Motor neuron (in vitro differentiated cells): ENCODE data around the gene LTBP1. TPM values are rescaled to one million over a fixed set of nuclear protein-coding genes. Genes with fewer than 3 reads are reported as not detected.

Source experiments
- ATAC-seq, 8 experiments: fragments of 200-7000 bp; cut with Tn5 transposase; replicated peaks in 6 of 8; 2 replicates each; pipeline ENCODE4 v1.8.0; 2021; ENCODE audit warnings: mild to moderate bottlenecking in 8 of 8, moderate library complexity in 8 of 8
- H3K27ac ChIP-seq, 2 donors: fragments of 250-450 bp; sonication (Bioruptor Pico); 2 replicates each; pipeline ENCODE4 v1.9.0; 2021; ENCODE audit warnings: antibody characterized with exemption in 2 of 2, mild to moderate bottlenecking in 2 of 2, moderate library complexity in 1 of 2
- H3K4me1 ChIP-seq, 2 donors: fragments of 250-450 bp; sonication (Bioruptor Pico); replicated peaks in 1 of 2; 2 replicates each; pipeline ENCODE4 v1.6.1; 2021; ENCODE audit warnings: antibody characterized with exemption in 2 of 2, mild to moderate bottlenecking in 2 of 2, moderate library complexity in 1 of 2
- H3K4me3 ChIP-seq, 5 donors: fragments of 250-450 bp; sonication (Bioruptor Pico); 2 replicates each; pipeline ENCODE4 v1.9.0; 2021; ENCODE audit warnings: antibody characterized with exemption in 5 of 5, mild to moderate bottlenecking in 5 of 5, moderate library complexity in 4 of 5
- WGBS, 10 experiments: fragments of 450-650 bp; shearing (Covaris generic); methylation state at CpG; one replicate each; pipeline ENCODE4 v1.0.0; 2022; 5-methylcytosine and 5-hydroxymethylcytosine counted together
- in situ Hi-C, 9 experiments: fragments of 400-800 bp; cut with MboI; loops; one replicate each; pipeline ENCODE4 v1.15.0; 2021; ENCODE audit warnings: low sequenced_read_pairs in 9 of 9, low pct_unique_long_range_greater_than_20kb in 2 of 9; ENCODE audit not compliant: unreplicated experiment in 9 of 9
- total RNA-seq, 8 experiments: library from RNA; unstranded; fragments of 300-600 nt; gene quantifications; 2 replicates each; pipeline versions ENCODE4 v1.2.3 to v1.2.4, GENCODE V29; 2022

Gene LTBP1
- total RNA-seq, 8 experiments from 2014 or later, result 2.8 to 692 (median 20.8) TPM

DNA sequence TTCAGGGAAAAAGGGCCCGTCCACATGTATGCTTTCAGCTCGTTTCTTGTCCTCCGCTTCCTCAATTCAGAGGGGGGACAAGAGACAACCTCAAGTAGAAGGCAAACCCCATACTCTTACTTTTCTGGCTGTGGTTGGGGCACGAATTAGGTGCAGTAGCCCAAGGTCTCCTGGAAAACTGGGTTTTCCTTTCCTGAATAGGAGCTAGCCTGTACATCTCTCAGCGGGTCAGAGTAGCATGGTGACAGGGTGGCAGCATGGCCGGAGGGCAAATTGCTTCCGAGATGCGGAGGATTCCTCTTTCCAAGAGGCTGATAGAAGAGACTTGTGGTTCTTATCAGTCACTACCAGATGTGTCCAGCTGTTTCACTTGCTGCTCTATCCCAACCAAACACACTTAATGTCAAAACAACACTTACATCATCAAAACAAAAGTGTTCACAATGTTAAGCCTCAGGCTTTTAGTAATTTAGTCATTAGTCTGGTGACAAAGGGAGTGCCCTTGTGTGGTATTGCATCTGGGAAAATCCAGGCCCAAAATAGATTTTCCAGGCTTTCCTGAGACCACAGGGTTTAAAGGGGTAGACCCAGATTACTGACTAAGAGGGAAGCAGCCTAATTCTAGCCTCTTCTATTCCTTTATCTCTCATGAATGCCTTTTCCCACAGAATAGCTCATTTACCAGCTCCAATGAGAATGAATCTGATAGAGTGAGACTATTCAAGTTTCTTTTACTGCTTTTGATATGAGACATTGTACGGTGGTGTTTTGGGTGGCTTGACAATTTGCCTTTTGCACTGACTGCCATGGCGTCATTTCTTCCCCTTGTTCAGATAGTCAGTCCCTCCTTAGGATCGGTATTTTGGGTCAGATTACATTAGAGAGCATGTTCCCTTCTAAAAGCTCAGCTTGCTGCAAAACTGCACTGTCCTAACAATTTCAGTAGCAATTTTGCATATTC is 162.0 kb downstream of the LTBP1 start:
- H3K4me1 ChIP-seq, result peaks cover 0 to 7% of the 10 kb centered on the region in 2 donors
- no peak overlapping the region for H3K27ac ChIP-seq
- peak in 5 of 8 experiments; percentile 30 to 85 (median 68) for ATAC-seq
- WGBS, 10 experiments, result 42 to 90% (median 72%) methylated on average over 1 to 8 of the region's 11 CpGs; no CpG with 5 or more reads in 1 of the 10 experiments
- in situ Hi-C loops, result no loop called here
- no peak overlapping the region for H3K4me3 ChIP-seq

DNA sequence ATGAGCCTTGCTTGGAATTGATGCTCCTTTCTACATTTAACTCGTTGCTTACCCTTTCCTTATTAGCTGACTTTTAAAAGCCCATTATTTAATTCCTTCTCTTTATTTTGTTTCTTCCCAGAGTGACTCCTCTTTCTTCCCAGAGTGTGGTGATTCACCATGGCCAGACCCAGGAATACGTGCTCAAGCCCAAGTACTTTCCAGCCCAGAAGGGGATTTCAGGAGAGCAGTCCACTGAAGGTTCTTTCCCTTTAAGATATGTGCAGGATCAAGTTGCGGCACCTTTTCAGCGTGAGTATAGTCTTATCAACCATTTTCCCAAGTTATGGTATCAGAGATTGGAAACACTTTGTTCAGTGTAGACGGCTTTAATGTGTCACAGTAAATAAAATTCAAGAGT is 163.7 kb downstream of the LTBP1 start:
- in situ Hi-C loops, result no loop called here
- ATAC-seq, result no peak
- H3K4me1 ChIP-seq, result no peaks in the 10 kb centered on the region
- no peak overlapping the region for H3K4me3 ChIP-seq
- WGBS, 10 experiments, result 50 to 100% (median 83%) methylated on average over 1 to 5 of the region's 5 CpGs
- H3K27ac ChIP-seq, result no peak overlapping the region

DNA sequence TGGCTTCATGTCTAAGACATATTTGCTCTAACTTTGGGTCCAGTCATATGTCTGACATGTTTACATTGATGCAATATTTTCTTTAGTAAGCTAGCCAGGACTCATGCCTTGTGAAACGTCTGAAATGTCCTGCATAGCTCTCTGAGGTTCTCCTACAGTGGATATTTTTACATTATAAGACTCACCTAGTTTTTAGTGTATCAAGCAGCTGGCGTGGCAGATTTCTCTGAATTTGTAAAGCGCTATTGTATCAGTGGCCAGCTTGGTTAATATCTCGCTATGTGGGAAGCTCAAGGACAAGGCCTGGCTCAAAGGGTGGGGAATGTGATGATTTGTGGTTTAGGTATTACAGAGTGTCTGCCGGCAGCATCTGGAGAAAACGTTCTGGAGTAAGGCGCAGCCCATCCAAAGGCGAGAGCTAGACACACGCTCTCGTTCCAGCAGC is 164.3 kb downstream of the LTBP1 start:
- no peak overlapping the region for H3K27ac ChIP-seq
- 0 to 100% (median 85%) methylated on average over 1 to 10 of the region's 10 CpGs for WGBS, 10 experiments
- peak in 2 of 8 experiments; percentile 39 to 76 for ATAC-seq
- no peaks in the 10 kb centered on the region for H3K4me1 ChIP-seq
- H3K4me3 ChIP-seq, result no peak overlapping the region
- in situ Hi-C loops, result no loop called here

DNA sequence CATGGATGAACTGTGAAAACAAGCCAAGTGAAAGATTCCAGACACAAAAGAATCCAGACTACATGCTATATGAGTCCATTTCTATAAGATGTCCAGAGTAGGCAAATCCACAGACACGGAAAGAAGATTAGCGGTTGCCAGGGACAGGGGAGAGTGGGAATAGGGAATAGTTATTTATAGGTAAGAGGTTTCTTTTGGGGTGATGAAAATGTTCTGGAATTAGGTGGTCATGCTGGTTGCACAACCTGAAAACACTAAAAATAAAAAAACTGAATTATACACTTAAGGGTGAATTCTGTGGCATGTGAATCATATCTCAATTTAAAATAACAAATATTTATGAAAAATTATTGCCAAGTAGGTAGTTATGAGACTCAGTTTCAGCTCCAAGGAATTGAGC is 168.4 kb downstream of the LTBP1 start:
- Histone ChIP-seq H3K4me1 (no peaks in the 10 kb centered on the region), H3K4me3 (no peak overlapping the region), H3K27ac (no peak overlapping the region)
- ATAC-seq, result no peak
- in situ Hi-C loops, result no loop called here
- WGBS, 10 experiments, result 96 to 100% (median 100%) methylated on average over 1 to 2 of the region's 2 CpGs; no CpG with 5 or more reads in 3 of the 10 experiments

DNA sequence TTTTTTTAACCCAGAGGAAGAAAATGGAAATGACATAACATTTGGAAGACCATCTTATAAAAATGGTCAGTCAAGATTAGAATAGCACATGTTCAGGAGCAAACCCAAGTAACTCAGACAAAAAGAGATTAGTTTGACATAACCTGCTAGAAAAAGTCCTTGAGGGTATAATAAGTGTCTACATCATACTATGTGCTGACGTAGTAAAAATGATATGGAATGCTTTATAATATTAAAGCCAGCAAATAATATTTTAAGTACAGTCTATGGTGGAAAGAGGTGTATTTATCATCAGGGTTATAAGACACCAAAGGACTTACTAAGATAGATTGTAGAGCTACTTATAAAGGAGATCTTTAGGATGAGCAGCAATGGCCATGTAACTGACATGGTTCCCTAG is 169.0 kb downstream of the LTBP1 start:
- 60 to 100% (median 100%) methylated on average over 1 of the region's 1 CpG; no CpG with 5 or more reads in 1 of the 10 experiments for WGBS, 10 experiments
- in situ Hi-C loops, result no loop called here
- ATAC-seq, result no peak
- no peaks in the 10 kb centered on the region for H3K4me1 ChIP-seq
- H3K4me3 ChIP-seq, result no peak overlapping the region
- H3K27ac ChIP-seq, result no peak overlapping the region

DNA sequence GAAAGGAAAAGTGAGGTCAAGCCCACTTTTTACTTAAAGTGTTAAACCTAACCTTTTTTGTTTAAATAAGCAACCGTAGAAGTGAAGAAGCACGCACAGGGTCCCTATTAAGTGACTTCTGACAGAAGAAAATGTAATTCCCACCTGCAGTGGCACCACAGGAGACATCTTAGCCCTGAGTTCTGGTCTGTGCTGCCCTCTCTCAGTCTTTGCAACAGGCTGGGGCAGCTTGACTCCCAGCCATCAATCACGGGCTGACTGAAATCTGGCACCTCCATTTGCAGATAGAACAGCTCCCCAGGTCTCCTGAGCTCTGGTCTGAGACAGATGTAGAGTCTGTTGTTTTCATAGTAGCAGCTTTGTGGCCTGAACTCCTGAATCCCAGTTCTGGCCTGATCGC is 170.0 kb downstream of the LTBP1 start:
- ATAC-seq, result no peak
- Histone ChIP-seq H3K27ac (no peak overlapping the region), H3K4me1 (no peaks in the 10 kb centered on the region), H3K4me3 (no peak overlapping the region)
- 20 to 93% (median 65%) methylated on average over 1 to 4 of the region's 4 CpGs; no CpG with 5 or more reads in 1 of the 10 experiments for WGBS, 10 experiments
- in situ Hi-C loops, result no loop called here

DNA sequence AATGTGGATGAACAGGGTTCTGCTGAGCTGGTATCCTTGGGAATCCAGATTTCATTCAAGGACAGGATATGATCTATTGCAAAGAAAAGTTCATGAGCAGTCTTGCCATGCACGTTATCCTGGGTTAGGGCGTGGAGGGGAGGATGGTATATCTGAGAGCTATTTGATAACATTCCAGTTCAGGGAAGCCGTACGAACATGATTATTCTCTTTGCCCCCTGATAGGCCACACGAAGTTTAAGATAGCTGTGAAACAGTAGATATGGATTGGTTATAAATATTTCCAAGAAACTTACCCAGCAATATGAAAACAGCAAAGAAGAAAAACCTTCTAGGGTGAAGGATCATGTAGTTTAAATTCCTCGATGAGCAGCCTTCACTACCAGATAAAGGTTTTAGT is 171.9 kb downstream of the LTBP1 start:
- in situ Hi-C loops, result no loop called here
- Histone ChIP-seq H3K27ac (no peak overlapping the region), H3K4me1 (no peaks in the 10 kb centered on the region), H3K4me3 (no peak overlapping the region)
- WGBS, 10 experiments, result 67 to 98% (median 89%) methylated on average over 1 to 6 of the region's 6 CpGs; no CpG with 5 or more reads in 1 of the 10 experiments
- ATAC-seq, result no peak

DNA sequence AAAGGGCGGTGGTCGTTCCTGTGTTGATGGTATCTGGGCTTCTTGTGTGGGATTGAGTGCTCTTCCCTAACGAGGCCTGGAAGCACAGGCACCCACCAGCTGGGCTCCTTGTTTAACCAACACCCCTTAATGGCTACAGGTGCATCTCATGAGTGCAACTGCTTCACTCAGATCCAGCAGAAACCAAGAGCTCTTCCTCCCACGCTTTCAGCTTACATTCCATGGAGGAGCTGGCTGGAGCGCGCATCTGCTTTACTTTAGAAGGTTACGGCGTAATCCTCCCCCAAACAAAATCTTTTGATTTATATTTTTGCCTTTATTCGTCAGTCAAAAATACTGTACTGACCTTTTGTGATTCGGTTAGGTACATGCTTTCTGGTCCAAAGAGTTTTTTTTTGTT is 174.7 kb downstream of the LTBP1 start:
- no peaks in the 10 kb centered on the region for H3K4me1 ChIP-seq
- no peak overlapping the region for H3K27ac ChIP-seq
- ATAC-seq, result no peak
- no peak overlapping the region for H3K4me3 ChIP-seq
- WGBS, 10 experiments, result 85 to 100% (median 92%) methylated on average over 2 to 10 of the region's 10 CpGs
- in situ Hi-C loops, result no loop called here

DNA sequence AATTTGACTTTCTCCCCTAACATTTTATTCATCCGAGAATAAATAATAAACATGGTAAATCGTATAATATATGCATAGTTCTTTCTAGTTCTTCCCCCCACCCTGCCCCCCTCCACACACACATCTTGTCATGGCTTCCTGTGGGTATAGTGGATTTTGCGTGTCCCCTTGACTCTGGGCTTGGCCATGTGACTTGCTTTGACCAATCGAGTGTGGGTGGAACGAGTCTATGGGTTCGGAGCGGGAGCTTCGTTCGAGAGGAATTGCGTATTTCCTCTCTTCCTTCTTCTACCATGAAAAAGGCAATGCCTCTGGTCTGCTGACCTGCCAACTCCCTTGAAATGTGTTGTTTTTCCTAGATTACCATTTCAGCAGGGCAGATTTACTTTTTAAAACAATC is 175.2 kb downstream of the LTBP1 start:
- no peak overlapping the region for H3K4me3 ChIP-seq
- H3K4me1 ChIP-seq, result no peaks in the 10 kb centered on the region
- ATAC-seq, result no peak
- H3K27ac ChIP-seq, result no peak overlapping the region
- in situ Hi-C loops, result no loop called here
- WGBS, 10 experiments, result 60 to 100% (median 92%) methylated on average over 1 to 10 of the region's 10 CpGs; no CpG with 5 or more reads in 2 of the 10 experiments

DNA sequence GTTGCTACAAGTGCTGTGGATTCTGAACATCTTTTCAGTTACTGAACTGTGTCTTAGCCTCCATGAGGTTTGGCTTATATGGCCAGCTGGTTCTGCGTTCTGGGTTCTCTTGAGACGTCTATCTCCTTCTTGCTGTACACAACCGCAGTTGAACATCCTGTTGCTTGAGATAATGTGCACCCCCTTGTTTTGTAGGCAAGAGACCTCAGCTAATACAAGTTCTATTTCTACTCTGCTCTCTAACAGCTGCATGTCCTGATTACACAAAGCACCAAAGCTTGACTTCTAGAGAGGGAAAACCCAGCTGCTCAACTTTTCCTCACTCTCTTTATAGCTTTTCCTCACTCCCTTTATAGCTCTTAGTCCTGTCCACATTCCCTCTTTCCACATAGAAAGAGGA is 176.0 kb downstream of the LTBP1 start:
- Histone ChIP-seq H3K27ac (no peak overlapping the region), H3K4me1 (no peaks in the 10 kb centered on the region), H3K4me3 (no peak overlapping the region)
- no peak for ATAC-seq
- 80 to 100% (median 94%) methylated on average over 1 to 3 of the region's 3 CpGs; no CpG with 5 or more reads in 4 of the 10 experiments for WGBS, 10 experiments
- in situ Hi-C loops, result no loop called here

DNA sequence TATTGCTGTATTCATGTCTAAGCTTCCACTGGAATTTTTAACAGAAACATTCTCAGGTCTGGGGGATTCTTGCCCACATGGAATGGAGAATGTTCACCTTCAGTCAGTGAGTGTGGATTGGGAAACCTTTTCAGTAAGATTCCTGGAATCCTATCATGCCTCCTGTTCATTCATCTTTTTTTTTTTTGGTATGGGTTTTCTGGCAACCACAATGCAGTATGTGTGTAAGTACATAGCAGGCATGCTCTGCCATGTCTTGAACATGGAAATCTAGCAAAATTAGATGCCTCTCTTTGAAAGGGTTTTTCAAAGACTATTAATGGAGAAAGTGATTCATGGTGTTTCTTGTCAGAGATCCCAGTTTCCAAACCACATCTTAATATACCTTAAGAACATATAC is 176.5 kb downstream of the LTBP1 start:
- no peaks in the 10 kb centered on the region for H3K4me1 ChIP-seq
- in situ Hi-C loops, result no loop called here
- H3K4me3 ChIP-seq, result no peak overlapping the region
- no peak overlapping the region for H3K27ac ChIP-seq
- no peak for ATAC-seq

DNA sequence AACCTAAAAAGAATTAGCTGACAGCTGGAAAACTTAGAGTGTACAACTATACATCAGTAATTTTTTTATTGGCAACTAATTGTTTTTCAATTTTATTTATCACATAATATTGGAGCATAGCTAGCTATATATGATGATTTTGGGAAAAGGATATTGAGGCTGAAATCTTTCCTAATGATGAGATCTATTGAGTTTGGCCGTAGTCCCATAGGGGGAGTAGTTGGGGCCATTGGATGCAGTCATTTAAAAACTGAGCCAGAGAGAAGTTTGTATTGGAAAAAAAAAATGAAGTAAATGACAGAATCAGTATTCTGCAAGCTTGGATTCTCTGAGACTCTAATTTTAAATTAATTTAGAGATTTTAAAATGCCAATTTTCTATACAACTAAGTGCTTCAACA is 179.8 kb downstream of the LTBP1 start:
- in situ Hi-C loops, result no loop called here
- no peaks in the 10 kb centered on the region for H3K4me1 ChIP-seq
- no peak overlapping the region for H3K4me3 ChIP-seq
- ATAC-seq, result no peak
- H3K27ac ChIP-seq, result no peak overlapping the region
- WGBS, 10 experiments, result 50 to 100% (median 100%) methylated on average over 1 of the region's 1 CpG; no CpG with 5 or more reads in 4 of the 10 experiments

DNA sequence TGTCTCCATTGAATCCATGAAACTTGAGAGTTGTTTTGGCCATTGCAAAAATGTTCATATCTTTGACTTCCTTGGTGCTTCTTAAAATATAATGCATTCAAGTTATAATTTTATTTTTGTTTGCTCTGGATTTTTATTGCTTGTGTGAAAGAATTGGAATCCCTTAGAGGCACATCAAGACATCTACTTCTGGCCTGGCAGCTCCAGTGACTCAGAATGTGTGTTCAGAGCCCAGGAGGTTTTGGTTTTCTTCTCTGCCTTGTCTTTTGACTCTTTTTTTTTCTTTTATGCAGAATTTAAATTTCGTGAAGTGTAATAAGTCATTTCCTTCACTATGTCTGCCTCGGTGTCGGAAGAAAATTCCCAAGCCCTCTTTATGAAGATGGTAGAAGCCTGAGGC is 180.2 kb downstream of the LTBP1 start:
- H3K27ac ChIP-seq, result no peak overlapping the region
- 10 to 93% (median 59%) methylated on average over 2 to 3 of the region's 3 CpGs; no CpG with 5 or more reads in 3 of the 10 experiments for WGBS, 10 experiments
- ATAC-seq, result peak in 2 of 8 experiments; percentile 61 to 83
- in situ Hi-C loops, result no loop called here
- H3K4me3 ChIP-seq, result no peak overlapping the region
- no peaks in the 10 kb centered on the region for H3K4me1 ChIP-seq
